DND-41 (cell line): ENCODE measurements around the gene FAM120AOS.

ENCODE experiments used
- ATAC-seq: fragments of 200-7000 bp; cut with Tn5 transposase; 3 replicates; pipeline ENCODE4 v1.9.1; 2021; ENCODE audit warnings: low read depth; ENCODE audit not compliant: insufficient read depth
- DNase-seq: peaks from one replicate; pipeline ENCODE4 v3.0.0-alpha.2; 2020
- H2AFZ ChIP-seq: 2 replicates; pipeline ENCODE4 v1.6.0; 2012; ENCODE audit warnings: low read depth, low read length
- H3K27ac ChIP-seq: 2 replicates; pipeline ENCODE4 v1.5.1; 2012; ENCODE audit warnings: low read length, inconsistent platforms
- H3K27me3 ChIP-seq: fragments of 200-600 bp; sonication (generic); 2 replicates; pipeline ENCODE4 v1.6.0; 2012; ENCODE audit warnings: low read length, mild to moderate bottlenecking, inconsistent platforms; ENCODE audit not compliant: insufficient read depth, poor library complexity
- H3K36me3 ChIP-seq: 2 replicates; pipeline ENCODE4 v1.5.1; 2012; ENCODE audit warnings: low read length, inconsistent platforms; ENCODE audit not compliant: insufficient read depth
- H3K4me1 ChIP-seq: 2 replicates; pipeline ENCODE4 v1.5.1; 2012; ENCODE audit warnings: mild to moderate bottlenecking, low read length; ENCODE audit not compliant: insufficient read depth
- H3K4me2 ChIP-seq: 2 replicates; pipeline ENCODE4 v1.6.0; 2012; ENCODE audit warnings: mild to moderate bottlenecking, moderate library complexity, low read length, inconsistent platforms; ENCODE audit not compliant: insufficient read depth
- H3K4me3 ChIP-seq, 2 experiments: fragments of 200-600 bp in 1 of 2; shearing (Covaris generic) in 1 of 2; 2 replicates each; pipeline ENCODE4 v1.5.1; 2012 to 2016; ENCODE audit warnings: inconsistent platforms in 2 of 2, low read length in 2 of 2, mild to moderate bottlenecking in 2 of 2, low read depth in 1 of 2, moderate library complexity in 1 of 2
- H3K79me2 ChIP-seq: 2 replicates; pipeline ENCODE4 v1.6.0; 2012; ENCODE audit warnings: low read length, inconsistent platforms; ENCODE audit not compliant: insufficient read depth
- H3K9ac ChIP-seq: 2 replicates; pipeline ENCODE4 v1.6.0; 2012; ENCODE audit warnings: low read depth, mild to moderate bottlenecking, inconsistent platforms, low read length, moderate library complexity
- H3K9me3 ChIP-seq: 2 replicates; pipeline ENCODE4 v1.5.1; 2012; ENCODE audit warnings: low read length, moderate library complexity, mild to moderate bottlenecking, inconsistent platforms; ENCODE audit not compliant: insufficient read depth, severe bottlenecking
- H4K20me1 ChIP-seq: 2 replicates; pipeline ENCODE4 v1.6.0; 2012; ENCODE audit warnings: low read length; ENCODE audit not compliant: insufficient read depth
- EZH2 ChIP-seq: IDR thresholded peaks from 3 replicates; pipeline ENCODE4 v1.6.1; 2012; ENCODE audit warnings: borderline replicate concordance, low read depth, mild to moderate bottlenecking, moderate library complexity, low read length, inconsistent platforms; ENCODE audit not compliant: severe bottlenecking
- TF ChIP-seq, protein P1 (sequence below): IDR thresholded peaks from 2 replicates; pipeline ENCODE4 v1.5.1; 2012; ENCODE audit warnings: borderline replicate concordance, low read length, moderate library complexity, mild to moderate bottlenecking; ENCODE audit not compliant: poor library complexity, severe bottlenecking; ENCODE audit errors: extremely low read depth

Gene FAM120AOS

DNA sequence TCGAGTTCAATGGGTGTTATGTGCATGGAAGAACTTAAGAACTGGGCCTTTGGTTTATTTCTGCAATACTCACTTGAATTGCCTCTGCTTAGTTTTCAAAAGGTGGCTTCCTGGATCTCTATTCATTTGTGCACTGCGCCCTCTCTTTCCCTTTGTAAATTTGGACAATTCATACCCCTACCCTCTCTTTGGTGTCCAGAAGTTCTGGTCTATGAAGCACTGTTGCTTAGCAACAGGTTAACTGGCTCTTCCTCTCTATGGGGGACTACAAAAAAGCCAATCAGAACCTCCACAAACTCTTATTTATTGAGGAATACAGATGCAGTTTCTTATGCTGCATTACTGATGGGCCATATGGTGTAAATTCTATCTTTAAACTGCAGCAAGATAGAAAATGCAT, 15.4 kb downstream of the FAM120AOS start:
- Histone ChIP-seq H3K27ac (no peak overlapping the region), H3K9me3 (no peaks in the 10 kb centered on the region), H3K79me2 (no peaks in the 10 kb centered on the region), H4K20me1 (no peaks in the 10 kb centered on the region), H3K36me3 (no peaks in the 10 kb centered on the region), H3K4me3 (no peak overlapping the region), H3K4me1 (no peaks in the 10 kb centered on the region), H3K9ac (no peak overlapping the region), H3K4me2 (no peak overlapping the region), H2AFZ (no peak overlapping the region), H3K27me3 (no peaks in the 10 kb centered on the region)
- TF ChIP-seq, protein P1, sequence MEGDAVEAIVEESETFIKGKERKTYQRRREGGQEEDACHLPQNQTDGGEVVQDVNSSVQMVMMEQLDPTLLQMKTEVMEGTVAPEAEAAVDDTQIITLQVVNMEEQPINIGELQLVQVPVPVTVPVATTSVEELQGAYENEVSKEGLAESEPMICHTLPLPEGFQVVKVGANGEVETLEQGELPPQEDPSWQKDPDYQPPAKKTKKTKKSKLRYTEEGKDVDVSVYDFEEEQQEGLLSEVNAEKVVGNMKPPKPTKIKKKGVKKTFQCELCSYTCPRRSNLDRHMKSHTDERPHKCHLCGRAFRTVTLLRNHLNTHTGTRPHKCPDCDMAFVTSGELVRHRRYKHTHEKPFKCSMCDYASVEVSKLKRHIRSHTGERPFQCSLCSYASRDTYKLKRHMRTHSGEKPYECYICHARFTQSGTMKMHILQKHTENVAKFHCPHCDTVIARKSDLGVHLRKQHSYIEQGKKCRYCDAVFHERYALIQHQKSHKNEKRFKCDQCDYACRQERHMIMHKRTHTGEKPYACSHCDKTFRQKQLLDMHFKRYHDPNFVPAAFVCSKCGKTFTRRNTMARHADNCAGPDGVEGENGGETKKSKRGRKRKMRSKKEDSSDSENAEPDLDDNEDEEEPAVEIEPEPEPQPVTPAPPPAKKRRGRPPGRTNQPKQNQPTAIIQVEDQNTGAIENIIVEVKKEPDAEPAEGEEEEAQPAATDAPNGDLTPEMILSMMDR: no peak
- no peak for TF ChIP-seq EZH2
- ATAC-seq: no peak
- DNase-seq: no peak

DNA sequence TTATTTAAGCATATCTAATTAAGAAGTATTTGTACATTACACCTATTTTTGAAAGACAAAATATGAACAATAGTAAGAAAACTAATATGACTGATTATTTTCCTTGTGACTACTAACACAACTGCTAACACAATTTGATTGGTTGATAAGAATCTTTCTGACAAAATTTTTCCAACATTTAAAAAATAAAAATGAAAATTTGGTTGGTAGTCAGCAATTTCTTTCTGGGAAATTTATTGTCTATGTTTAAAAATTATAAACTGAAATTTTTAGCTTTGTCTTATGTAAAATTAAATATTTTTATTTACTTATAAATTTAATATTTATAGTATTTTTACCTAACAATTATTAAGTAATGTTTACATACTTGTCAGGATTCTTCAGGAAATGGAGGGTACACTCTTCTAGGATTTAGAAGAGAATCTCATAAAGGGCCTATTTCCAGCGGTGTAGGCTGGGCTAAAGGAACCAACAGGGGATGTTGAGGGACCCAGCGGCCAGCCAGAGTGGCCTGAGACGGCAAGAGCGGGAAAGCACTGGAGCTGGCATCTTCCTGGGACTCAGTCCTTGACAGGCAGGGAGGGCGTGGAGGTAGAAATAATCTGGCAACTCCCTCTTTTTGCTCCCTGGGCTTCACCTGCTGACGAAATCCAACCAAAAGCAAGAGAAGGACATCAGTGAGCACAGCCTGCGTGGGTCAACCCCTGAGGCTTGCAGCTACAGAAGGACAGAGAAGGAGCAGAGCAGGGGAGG, 16.6 kb downstream of the FAM120AOS start:
- no peaks in the 10 kb centered on the region for H3K9me3 ChIP-seq
- no peak overlapping the region for H3K4me3 ChIP-seq
- no peaks in the 10 kb centered on the region for H3K4me1 ChIP-seq
- no peaks in the 10 kb centered on the region for H3K79me2 ChIP-seq
- TF ChIP-seq, protein P1: no peak
- TF ChIP-seq EZH2: no peak
- no peak overlapping the region for H3K9ac ChIP-seq
- DNase-seq: no peak
- H2AFZ ChIP-seq: no peak overlapping the region
- no peak for ATAC-seq
- no peaks in the 10 kb centered on the region for H3K27me3 ChIP-seq
- no peak overlapping the region for H3K4me2 ChIP-seq
- H3K27ac ChIP-seq: no peak overlapping the region
- no peaks in the 10 kb centered on the region for H4K20me1 ChIP-seq
- H3K36me3 ChIP-seq: no peaks in the 10 kb centered on the region

DNA sequence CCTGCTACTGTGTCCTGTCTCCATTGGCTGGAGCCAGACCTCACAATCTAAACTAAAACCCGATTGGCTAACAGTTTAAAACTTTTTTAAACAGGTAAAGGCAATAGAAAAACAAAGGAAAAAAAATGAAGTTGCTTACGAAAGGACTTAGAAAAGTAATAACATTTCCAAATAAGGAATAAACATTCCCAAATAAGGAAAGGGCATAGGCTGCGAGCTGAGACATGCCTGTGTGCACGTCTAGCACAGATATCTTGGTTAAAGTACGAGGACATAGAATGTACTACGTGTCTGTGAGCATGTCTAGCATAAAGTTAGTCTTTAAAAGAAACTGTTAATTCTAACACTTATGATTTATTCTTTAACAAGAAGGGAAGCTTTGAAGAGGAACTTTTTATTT, 17.2 kb downstream of the FAM120AOS start:
- no peak overlapping the region for H2AFZ ChIP-seq
- TF ChIP-seq, protein P1: no peak
- TF ChIP-seq EZH2: no peak

More for the DNA sequence above, 17.2 kb downstream of the FAM120AOS start:
- ATAC-seq (no peak), DNase-seq (no peak)
- Histone ChIP-seq H3K4me1 (no peaks in the 10 kb centered on the region), H3K36me3 (no peaks in the 10 kb centered on the region), H3K9ac (no peak overlapping the region), H3K4me3 (no peak overlapping the region), H3K27ac (no peak overlapping the region), H4K20me1 (no peaks in the 10 kb centered on the region), H3K9me3 (no peaks in the 10 kb centered on the region), H3K27me3 (no peaks in the 10 kb centered on the region), H3K79me2 (no peaks in the 10 kb centered on the region), H3K4me2 (no peak overlapping the region)
